ENCODE measurements around the gene GALNT13.
A peak's percentile ranks its signal among the peaks of the same experiment; 100 is the strongest.

Gene GALNT13

DNA sequence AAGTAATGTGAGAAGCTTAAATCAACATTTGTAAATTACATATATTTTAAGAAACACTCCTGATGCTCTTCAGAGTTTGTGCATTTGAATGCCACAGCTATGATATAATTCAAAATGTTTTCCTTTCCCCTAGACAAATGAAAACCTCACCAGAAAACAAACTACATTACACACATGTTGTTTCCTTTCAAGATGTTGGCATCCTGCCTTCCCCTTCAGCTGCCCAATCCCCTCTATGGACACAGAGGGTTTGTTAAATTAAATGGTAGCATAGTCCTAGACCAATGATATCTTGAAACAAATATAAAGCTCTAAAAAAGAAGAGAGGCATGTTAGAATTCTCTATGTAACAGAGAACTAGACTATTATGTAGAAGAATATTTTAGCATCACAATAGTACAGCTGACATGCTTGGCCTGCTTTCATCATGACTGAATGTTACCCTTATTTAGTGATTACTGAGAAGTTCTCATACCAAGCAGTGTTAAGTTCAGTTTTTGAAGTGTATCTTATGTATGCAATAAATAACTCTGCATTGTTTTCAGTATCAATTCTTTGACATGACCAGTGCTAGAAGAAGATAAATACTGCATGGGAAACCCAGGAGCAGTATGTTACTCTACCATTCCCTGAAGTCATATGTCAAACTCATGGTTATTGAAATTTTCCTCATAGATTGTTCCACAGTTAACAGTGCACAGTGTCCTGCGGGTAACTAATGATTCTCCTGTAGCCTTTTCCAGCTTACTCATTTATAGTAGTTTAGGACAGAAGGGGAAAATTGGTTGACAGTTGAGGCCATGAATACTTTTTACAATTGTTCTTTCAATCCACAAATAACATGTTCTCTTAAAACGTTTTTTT is 510.4 kb downstream of the GALNT13 start:
- DNase-seq (ENCODE audit: low read depth) = no peak
- H3K9ac ChIP-seq (ENCODE audit: low read length) = no peak overlapping the region

DNA sequence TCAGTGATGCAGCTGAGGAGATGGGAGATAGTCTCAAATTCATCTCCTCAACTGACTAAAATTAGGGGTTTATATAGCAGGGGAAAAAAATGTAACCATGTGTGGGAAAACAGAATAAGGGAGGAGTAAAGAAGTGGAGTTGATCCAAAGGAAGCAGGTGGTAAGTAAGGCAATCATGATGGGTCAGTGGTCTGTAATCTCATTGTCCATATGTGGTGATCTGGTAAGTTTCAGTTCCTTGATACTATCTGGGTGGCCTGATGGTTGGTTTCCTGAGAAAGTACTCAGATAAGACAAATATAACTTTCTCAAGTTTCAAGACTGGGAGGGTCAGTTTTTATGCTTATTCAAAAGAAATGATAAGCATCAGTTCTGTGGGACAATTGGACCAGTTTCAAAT is 514.5 kb downstream of the GALNT13 start:
- H3K9me3 ChIP-seq (ENCODE audit: control insufficient read depth, low read length) = no peaks in the 10 kb centered on the region
- H3K4me1 ChIP-seq (ENCODE audit: control insufficient read depth, insufficient read depth, low read length) = no peaks in the 10 kb centered on the region
- DNase-seq (ENCODE audit: low read depth) = no peak
- H3K27me3 ChIP-seq (replicated peaks; ENCODE audit: control insufficient read depth, insufficient read depth, low read length) = no peaks in the 10 kb centered on the region
- H3K9ac ChIP-seq (ENCODE audit: low read length) = no peak overlapping the region
- H3K36me3 ChIP-seq (ENCODE audit: control insufficient read depth, insufficient read depth, low read length, severe bottlenecking) = no peaks in the 10 kb centered on the region
- no peak overlapping the region for H3K4me3 ChIP-seq (ENCODE audit: low read length)

More for the DNA sequence above, 510.4 kb downstream of the GALNT13 start:
- no peak overlapping the region for H3K4me3 ChIP-seq (ENCODE audit: low read length)
- H3K4me1 ChIP-seq (ENCODE audit: control insufficient read depth, insufficient read depth, low read length) = no peaks in the 10 kb centered on the region
- H3K36me3 ChIP-seq (ENCODE audit: control insufficient read depth, insufficient read depth, low read length, severe bottlenecking) = no peaks in the 10 kb centered on the region
- H3K9me3 ChIP-seq (ENCODE audit: control insufficient read depth, low read length) = no peaks in the 10 kb centered on the region
- H3K27me3 ChIP-seq (replicated peaks; ENCODE audit: control insufficient read depth, insufficient read depth, low read length) = no peaks in the 10 kb centered on the region

DNA sequence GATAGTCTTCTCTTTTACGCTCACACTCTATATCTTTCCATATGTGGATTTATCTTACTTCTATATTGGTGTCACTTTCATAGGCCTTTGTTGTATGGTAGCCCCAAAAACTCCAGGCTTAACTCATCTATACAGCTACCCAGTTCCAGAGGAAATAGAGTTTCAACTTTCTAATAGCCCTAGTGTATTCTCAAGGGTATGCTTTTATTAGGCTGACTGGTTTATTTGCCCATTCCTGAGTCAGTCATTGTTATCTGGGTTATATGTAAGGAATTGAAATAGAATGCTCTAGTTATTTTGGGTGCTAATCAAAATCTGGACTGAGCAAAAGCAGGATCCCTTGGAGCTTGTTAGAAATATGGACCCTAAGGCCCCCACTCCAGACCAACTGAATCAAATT is 519.3 kb downstream of the GALNT13 start:
- no peaks in the 10 kb centered on the region for H3K9me3 ChIP-seq (ENCODE audit: control insufficient read depth, low read length)
- no peak for DNase-seq (ENCODE audit: low read depth)
- H3K9ac ChIP-seq (ENCODE audit: low read length) = no peak overlapping the region
- H3K27me3 ChIP-seq (replicated peaks; ENCODE audit: control insufficient read depth, insufficient read depth, low read length) = no peaks in the 10 kb centered on the region
- no peaks in the 10 kb centered on the region for H3K36me3 ChIP-seq (ENCODE audit: control insufficient read depth, insufficient read depth, low read length, severe bottlenecking)
- no peak overlapping the region for H3K4me3 ChIP-seq (ENCODE audit: low read length)
- no peaks in the 10 kb centered on the region for H3K4me1 ChIP-seq (ENCODE audit: control insufficient read depth, insufficient read depth, low read length)

DNA sequence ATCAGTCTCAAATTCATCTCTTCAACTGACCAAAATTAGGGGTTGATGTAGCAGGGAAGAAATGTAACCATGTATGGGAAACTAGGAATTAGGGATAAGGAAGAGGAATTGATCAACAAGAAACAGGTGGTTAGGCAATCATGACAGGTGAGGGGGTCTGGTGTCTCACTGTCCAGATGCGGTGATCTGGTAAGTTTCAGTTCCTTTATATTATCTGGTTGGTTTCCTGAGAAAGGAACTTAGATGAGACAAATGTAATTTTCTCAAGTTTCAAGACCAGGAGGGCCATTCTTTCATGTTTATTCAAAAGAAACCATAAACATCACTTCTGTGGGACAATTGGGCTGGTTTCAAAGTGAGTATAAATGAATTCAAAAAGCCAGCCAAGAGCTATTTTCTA is 520.5 kb downstream of the GALNT13 start:
- no peak overlapping the region for H3K4me3 ChIP-seq (ENCODE audit: low read length)
- DNase-seq (ENCODE audit: low read depth) = no peak
- H3K36me3 ChIP-seq (ENCODE audit: control insufficient read depth, insufficient read depth, low read length, severe bottlenecking) = no peaks in the 10 kb centered on the region
- H3K9ac ChIP-seq (ENCODE audit: low read length) = no peak overlapping the region
- H3K27me3 ChIP-seq (replicated peaks; ENCODE audit: control insufficient read depth, insufficient read depth, low read length) = no peaks in the 10 kb centered on the region
- no peaks in the 10 kb centered on the region for H3K4me1 ChIP-seq (ENCODE audit: control insufficient read depth, insufficient read depth, low read length)
- no peaks in the 10 kb centered on the region for H3K9me3 ChIP-seq (ENCODE audit: control insufficient read depth, low read length)

DNA sequence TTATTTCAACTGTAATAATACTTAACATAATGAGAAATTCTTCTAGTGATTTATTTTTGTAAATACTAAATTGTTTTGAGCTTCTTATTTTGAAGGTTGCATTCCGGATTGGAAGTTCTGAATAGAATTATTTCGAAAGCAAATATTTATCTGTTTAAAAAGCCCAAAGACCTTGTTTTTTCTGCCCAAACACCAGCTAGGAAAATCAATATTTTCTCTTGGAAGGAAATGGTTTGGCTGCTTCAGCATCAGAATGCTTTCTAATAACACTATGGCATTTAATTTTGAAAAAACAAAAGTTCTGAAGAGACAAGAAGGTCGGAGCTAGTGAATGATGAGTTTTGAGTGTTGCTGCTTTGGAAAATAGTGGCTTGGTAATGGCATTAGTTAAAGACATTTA is 522.9 kb downstream of the GALNT13 start:
- H3K9me3 ChIP-seq (ENCODE audit: control insufficient read depth, low read length) = no peaks in the 10 kb centered on the region
- no peak for DNase-seq (ENCODE audit: low read depth)
- H3K4me3 ChIP-seq (ENCODE audit: low read length) = no peak overlapping the region
- no peaks in the 10 kb centered on the region for H3K4me1 ChIP-seq (ENCODE audit: control insufficient read depth, insufficient read depth, low read length)
- no peaks in the 10 kb centered on the region for H3K27me3 ChIP-seq (replicated peaks; ENCODE audit: control insufficient read depth, insufficient read depth, low read length)
- H3K9ac ChIP-seq (ENCODE audit: low read length) = no peak overlapping the region
- H3K36me3 ChIP-seq (ENCODE audit: control insufficient read depth, insufficient read depth, low read length, severe bottlenecking) = no peaks in the 10 kb centered on the region

DNA sequence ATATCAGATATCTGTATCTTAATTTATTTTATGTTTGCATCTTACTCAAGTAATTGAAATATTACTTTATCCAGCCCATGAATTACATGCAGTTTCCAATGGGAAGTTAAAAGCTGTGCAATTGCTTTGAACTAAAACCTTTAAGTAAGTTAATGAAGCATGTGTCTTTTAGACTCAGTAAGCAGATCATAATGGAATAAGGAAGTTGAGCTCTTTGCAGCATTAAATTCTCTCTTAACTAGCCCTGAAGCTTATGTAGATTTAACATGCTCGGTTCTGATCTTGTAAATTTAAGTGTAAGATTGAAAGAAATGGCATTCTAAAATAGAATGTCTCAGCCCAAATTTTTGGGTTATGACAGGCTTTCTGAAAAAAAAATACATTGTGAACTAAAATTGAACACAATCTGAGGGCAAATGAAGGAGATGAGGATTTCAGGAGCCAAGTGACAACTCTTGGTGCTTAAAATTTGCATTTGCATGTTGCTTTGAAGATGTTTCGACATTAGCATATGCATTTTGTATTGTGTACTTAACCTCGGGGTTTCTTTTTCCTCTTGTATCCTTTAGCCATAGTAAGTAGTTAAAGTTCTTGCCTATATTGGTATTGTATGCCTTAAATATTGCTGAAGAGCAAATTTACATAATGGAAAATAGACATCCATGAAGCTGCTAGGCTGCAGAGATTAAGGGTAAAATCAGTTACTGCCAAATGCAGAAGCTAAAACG is 529.0 kb downstream of the GALNT13 start:
- Histone ChIP-seq H3K4me3 (ENCODE audit: low read length) (no peak overlapping the region), H3K27me3 (replicated peaks; ENCODE audit: control insufficient read depth, insufficient read depth, low read length) (no peaks in the 10 kb centered on the region), H3K9ac (ENCODE audit: low read length) (no peak overlapping the region), H3K36me3 (ENCODE audit: control insufficient read depth, insufficient read depth, low read length, severe bottlenecking) (no peaks in the 10 kb centered on the region), H3K9me3 (ENCODE audit: control insufficient read depth, low read length) (no peaks in the 10 kb centered on the region), H3K4me1 (ENCODE audit: control insufficient read depth, insufficient read depth, low read length) (no peaks in the 10 kb centered on the region)
- no peak for DNase-seq (ENCODE audit: low read depth)

DNA sequence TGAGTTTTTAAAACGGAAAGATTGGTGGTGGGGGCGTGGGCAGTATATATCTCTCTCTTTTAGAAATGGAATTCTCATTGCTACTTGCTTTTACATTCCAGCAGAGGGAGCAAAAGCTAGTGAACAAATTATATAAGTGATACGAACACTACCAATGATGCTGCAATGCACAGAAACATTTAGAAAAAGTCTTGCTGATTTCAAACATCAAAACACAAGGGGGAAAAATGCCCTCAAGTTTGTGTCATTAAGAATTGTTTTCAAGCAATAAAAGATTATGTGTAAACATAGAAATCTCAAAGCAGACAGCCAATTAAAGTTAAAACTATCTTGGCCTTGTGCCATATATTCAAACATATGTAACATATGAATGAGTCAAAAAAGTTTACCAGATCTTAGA is 530.5 kb downstream of the GALNT13 start:
- DNase-seq (ENCODE audit: low read depth) = peak; percentile 37
- no peak overlapping the region for H3K9ac ChIP-seq (ENCODE audit: low read length)

DNA sequence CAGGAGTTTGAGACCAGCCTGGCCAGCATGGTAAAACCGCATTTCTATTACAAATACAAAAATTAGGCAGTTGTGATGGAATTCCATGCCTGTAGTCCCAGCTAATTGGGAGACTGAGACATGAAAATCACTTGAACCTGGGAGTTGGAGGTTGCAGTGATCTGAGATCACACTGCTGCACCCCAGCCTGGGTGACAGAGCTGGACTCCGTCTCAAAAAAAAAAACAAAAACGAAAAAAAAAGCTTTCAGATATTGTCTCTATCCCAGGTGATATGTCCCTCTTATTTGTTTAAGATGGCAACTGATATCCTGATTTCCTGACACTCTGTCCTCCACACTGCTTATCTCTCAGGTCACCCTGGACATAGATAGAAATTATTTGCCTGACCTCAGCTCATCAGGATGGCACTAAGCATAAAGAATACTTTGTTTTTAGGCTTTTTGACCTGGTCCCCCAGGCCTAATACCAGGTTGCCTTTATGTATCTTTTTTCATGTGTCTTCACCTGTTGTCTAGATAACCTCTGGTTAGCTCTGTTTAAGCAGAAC is 531.6 kb downstream of the GALNT13 start:
- Histone ChIP-seq H3K9ac (ENCODE audit: low read length) (no peak overlapping the region), H3K27me3 (replicated peaks; ENCODE audit: control insufficient read depth, insufficient read depth, low read length) (no peaks in the 10 kb centered on the region), H3K9me3 (ENCODE audit: control insufficient read depth, low read length) (no peaks in the 10 kb centered on the region), H3K4me3 (ENCODE audit: low read length) (no peak overlapping the region), H3K36me3 (ENCODE audit: control insufficient read depth, insufficient read depth, low read length, severe bottlenecking) (no peaks in the 10 kb centered on the region), H3K4me1 (ENCODE audit: control insufficient read depth, insufficient read depth, low read length) (no peaks in the 10 kb centered on the region)
- no peak for DNase-seq (ENCODE audit: low read depth)

More for the DNA sequence above, 530.5 kb downstream of the GALNT13 start:
- Histone ChIP-seq H3K27me3 (replicated peaks; ENCODE audit: control insufficient read depth, insufficient read depth, low read length) (no peaks in the 10 kb centered on the region), H3K36me3 (ENCODE audit: control insufficient read depth, insufficient read depth, low read length, severe bottlenecking) (no peaks in the 10 kb centered on the region), H3K4me3 (ENCODE audit: low read length) (no peak overlapping the region), H3K9me3 (ENCODE audit: control insufficient read depth, low read length) (no peaks in the 10 kb centered on the region), H3K4me1 (ENCODE audit: control insufficient read depth, insufficient read depth, low read length) (no peaks in the 10 kb centered on the region)

DNA sequence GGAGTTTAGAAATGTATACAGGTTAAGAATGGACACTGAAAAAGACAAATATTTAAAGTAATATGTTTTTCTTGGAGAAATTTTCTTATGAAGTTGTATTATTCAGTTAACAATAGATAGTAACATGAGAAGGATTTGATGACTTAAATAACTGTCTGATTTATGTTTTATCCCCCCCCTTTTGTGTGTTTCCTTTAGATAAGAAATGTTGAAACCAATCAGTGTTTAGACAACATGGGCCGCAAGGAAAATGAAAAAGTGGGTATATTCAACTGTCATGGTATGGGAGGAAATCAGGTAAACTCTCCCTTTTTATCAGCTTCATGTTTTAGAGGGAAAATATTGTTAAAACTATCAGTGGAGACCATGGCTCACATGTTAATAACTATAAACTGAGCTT is 537.1 kb downstream of the GALNT13 start:
- no peak overlapping the region for H3K9ac ChIP-seq (ENCODE audit: low read length)
- no peak overlapping the region for H3K4me3 ChIP-seq (ENCODE audit: low read length)
- H3K4me1 ChIP-seq (ENCODE audit: control insufficient read depth, insufficient read depth, low read length) = no peaks in the 10 kb centered on the region
- H3K9me3 ChIP-seq (ENCODE audit: control insufficient read depth, low read length) = no peaks in the 10 kb centered on the region
- no peak for DNase-seq (ENCODE audit: low read depth)
- H3K36me3 ChIP-seq (ENCODE audit: control insufficient read depth, insufficient read depth, low read length, severe bottlenecking) = no peaks in the 10 kb centered on the region
- no peaks in the 10 kb centered on the region for H3K27me3 ChIP-seq (replicated peaks; ENCODE audit: control insufficient read depth, insufficient read depth, low read length)

DNA sequence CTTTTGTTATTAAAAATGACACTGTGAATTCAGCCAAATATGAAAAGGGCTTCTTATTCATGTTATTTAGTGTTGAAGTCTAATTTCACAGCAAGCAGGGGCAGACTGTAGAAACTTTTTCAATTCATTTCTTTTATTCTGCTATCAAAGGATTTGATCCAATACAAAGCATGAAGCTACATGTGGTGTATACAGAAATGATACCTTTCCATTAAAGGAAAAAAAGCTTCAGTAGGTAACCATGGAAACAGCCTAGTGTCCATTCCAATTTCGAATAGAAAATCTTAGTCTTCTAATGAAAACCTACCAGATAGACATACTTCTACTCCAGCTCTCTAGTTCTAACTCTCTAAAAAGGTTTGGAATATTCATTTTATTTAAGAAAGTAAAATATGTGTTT is 550.5 kb downstream of the GALNT13 start:
- H3K27me3 ChIP-seq (replicated peaks; ENCODE audit: control insufficient read depth, insufficient read depth, low read length) = no peaks in the 10 kb centered on the region
- H3K9ac ChIP-seq (ENCODE audit: low read length) = no peak overlapping the region
- H3K4me1 ChIP-seq (ENCODE audit: control insufficient read depth, insufficient read depth, low read length) = no peaks in the 10 kb centered on the region
- no peak for DNase-seq (ENCODE audit: low read depth)
- H3K9me3 ChIP-seq (ENCODE audit: control insufficient read depth, low read length) = no peaks in the 10 kb centered on the region
- no peaks in the 10 kb centered on the region for H3K36me3 ChIP-seq (ENCODE audit: control insufficient read depth, insufficient read depth, low read length, severe bottlenecking)
- H3K4me3 ChIP-seq (ENCODE audit: low read length) = no peak overlapping the region

DNA sequence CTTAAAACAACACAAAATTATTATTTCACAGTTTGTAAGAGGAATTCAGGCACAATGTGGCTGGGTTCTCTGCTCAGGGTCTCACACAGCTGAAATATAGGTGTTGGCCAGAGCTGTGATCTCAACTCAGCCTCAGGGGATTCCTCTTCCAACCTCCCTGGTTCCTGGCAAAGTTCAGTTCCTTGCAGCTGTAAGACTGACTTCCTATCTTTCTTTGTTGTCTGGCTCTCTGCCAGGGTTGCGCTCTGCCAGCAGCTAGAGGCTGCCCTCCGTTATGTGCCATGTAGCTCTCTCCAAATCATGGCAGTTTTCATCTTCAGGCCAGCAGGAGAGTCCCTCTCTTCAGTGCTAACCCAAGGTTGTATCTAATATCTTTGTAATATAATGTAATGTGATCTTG is 554.3 kb downstream of the GALNT13 start:
- Histone ChIP-seq H3K4me1 (ENCODE audit: control insufficient read depth, insufficient read depth, low read length) (no peaks in the 10 kb centered on the region), H3K9ac (ENCODE audit: low read length) (no peak overlapping the region), H3K4me3 (ENCODE audit: low read length) (no peak overlapping the region), H3K9me3 (ENCODE audit: control insufficient read depth, low read length) (no peaks in the 10 kb centered on the region), H3K36me3 (ENCODE audit: control insufficient read depth, insufficient read depth, low read length, severe bottlenecking) (no peaks in the 10 kb centered on the region), H3K27me3 (replicated peaks; ENCODE audit: control insufficient read depth, insufficient read depth, low read length) (no peaks in the 10 kb centered on the region)
- no peak for DNase-seq (ENCODE audit: low read depth)
